Neutrophil (primary cell): ENCODE measurements around the gene SUMF1.

Experiments
- H3K27ac ChIP-seq: fragments of 200-600 bp; sonication (generic); 2 replicates; pipeline ENCODE4 v1.5.1; 2016; ENCODE audit warnings: mild to moderate bottlenecking, moderate library complexity
- H3K27me3 ChIP-seq: fragments of 200-600 bp; sonication (generic); 2 replicates; pipeline ENCODE4 v1.6.0; 2016; ENCODE audit warnings: mild to moderate bottlenecking
- H3K36me3 ChIP-seq: fragments of 200-600 bp; sonication (generic); 2 replicates; pipeline ENCODE4 v1.5.1; 2017
- H3K4me1 ChIP-seq, 2 experiments: fragments of 200-600 bp in 1 of 2; sonication (generic) in 1 of 2; 1 replicate in 1 of 2; 2 replicates in 1 of 2; pipeline versions ENCODE4 v1.5.1 to v1.6.1; 2013 to 2016; ENCODE audit warnings: low read depth in 1 of 2, low read length in 1 of 2, mild to moderate bottlenecking in 1 of 2, moderate library complexity in 1 of 2; ENCODE audit not compliant: control insufficient read depth in 1 of 2, insufficient read depth in 1 of 2
- H3K4me3 ChIP-seq, 2 experiments: fragments of 200-600 bp in 1 of 2; sonication (generic) in 1 of 2; 1 replicate in 1 of 2; 2 replicates in 1 of 2; pipeline ENCODE4 v1.5.1; 2013 to 2016; ENCODE audit warnings: low read depth in 1 of 2, low read length in 1 of 2, mild to moderate bottlenecking in 1 of 2, moderate library complexity in 1 of 2
- H3K9me3 ChIP-seq: fragments of 200-600 bp; sonication (generic); 2 replicates; pipeline ENCODE4 v1.5.1; 2016
- CTCF ChIP-seq: fragments of 200-600 bp; sonication (generic); IDR thresholded peaks from 2 replicates; pipeline ENCODE4 v1.5.1; 2016; ENCODE audit warnings: antibody characterized with exemption

The SUMF1 gene

GRCh38 chr3:4511491-4512262 is 44.6 kb upstream of the SUMF1 start:
- Histone ChIP-seq H3K36me3 (no peaks in the 10 kb centered on the region), H3K4me1 (no peaks in the 10 kb centered on the region), H3K27ac (no peak overlapping the region), H3K9me3 (no peaks in the 10 kb centered on the region), H3K4me3 (no peak overlapping the region), H3K27me3 (no peaks in the 10 kb centered on the region)
- TF ChIP-seq CTCF = no peak

- Histone ChIP-seq H3K4me1 (peaks cover under 1 to 4% of the 10 kb centered on the region in 2 experiments), H3K27me3 (no peaks in the 10 kb centered on the region), H3K36me3 (no peaks in the 10 kb centered on the region), H3K4me3 (no peak overlapping the region), H3K9me3 (no peaks in the 10 kb centered on the region), H3K27ac (no peak overlapping the region)
- TF ChIP-seq CTCF = no peak
Measured at GRCh38 chr3:4509983-4510755, 43.1 kb upstream of the SUMF1 start.

- H3K27me3 ChIP-seq = no peaks in the 10 kb centered on the region
- peaks cover 9 to 15% of the 10 kb centered on the region in 2 experiments for H3K4me1 ChIP-seq
- H3K36me3 ChIP-seq = no peaks in the 10 kb centered on the region
- TF ChIP-seq CTCF = no peak
- no peak overlapping the region for H3K27ac ChIP-seq
- H3K4me3 ChIP-seq = no peak overlapping the region
- no peaks in the 10 kb centered on the region for H3K9me3 ChIP-seq
Measured at GRCh38 chr3:4509043-4509442, 42.0 kb upstream of the SUMF1 start.

- Histone ChIP-seq H3K36me3 (no peaks in the 10 kb centered on the region), H3K9me3 (no peaks in the 10 kb centered on the region), H3K27me3 (no peaks in the 10 kb centered on the region), H3K27ac (no peak overlapping the region), H3K4me1 (peaks cover 9 to 15% of the 10 kb centered on the region in 2 experiments), H3K4me3 (no peak overlapping the region)
- TF ChIP-seq CTCF = no peak
Measured at GRCh38 chr3:4508048-4508981, 41.2 kb upstream of the SUMF1 start.

- no peak for TF ChIP-seq CTCF
- Histone ChIP-seq H3K27ac (no peak overlapping the region), H3K4me1 (peaks cover 9 to 15% of the 10 kb centered on the region in 2 experiments), H3K36me3 (no peaks in the 10 kb centered on the region), H3K9me3 (no peaks in the 10 kb centered on the region), H3K27me3 (no peaks in the 10 kb centered on the region), H3K4me3 (no peak overlapping the region)
Measured at GRCh38 chr3:4507024-4507596, 40.0 kb upstream of the SUMF1 start.
